Breast epithelium (tissue), 4 donors: ENCODE measurements around the gene CACNA1A. TPM values are rescaled to one million over a fixed set of nuclear protein-coding genes. Genes with fewer than 3 reads are reported as not detected.

Experiments
- DNase-seq, 2 donors: peaks; one replicate each; pipeline ENCODE4 v3.0.0-alpha.2; 2019; ENCODE audit warnings: low spot score in 2 of 2
- H3K27ac ChIP-seq, 2 donors: fragments of 200-600 bp; sonication (generic) in 1 of 2; one replicate each; pipeline ENCODE4 v1.5.1; 2016 to 2019; ENCODE audit warnings: mild to moderate bottlenecking in 1 of 2
- H3K27me3 ChIP-seq, 2 donors: fragments of 200-600 bp; sonication (generic) in 1 of 2; one replicate each; pipeline versions ENCODE4 v1.5.1 to v1.6.0; 2017 to 2019; ENCODE audit warnings: control low read depth in 1 of 2, mild to moderate bottlenecking in 1 of 2
- H3K36me3 ChIP-seq: fragments of 200-600 bp; one replicate; pipeline ENCODE4 v1.5.1; 2019
- H3K4me1 ChIP-seq, 2 donors: fragments of 200-600 bp; sonication (generic); one replicate each; pipeline ENCODE4 v1.5.1; 2016 to 2019; ENCODE audit warnings: control low read depth in 1 of 2
- H3K4me3 ChIP-seq, 3 donors: fragments of 200-600 bp; sonication (generic); 1 replicate in 2 of 3; 2 replicates in 1 of 3; pipeline ENCODE4 v1.5.1; 2016 to 2019; ENCODE audit warnings: mild to moderate bottlenecking in 3 of 3, moderate library complexity in 2 of 3
- H3K9me3 ChIP-seq, 2 donors: fragments of 200-600 bp; sonication (generic) in 1 of 2; one replicate each; pipeline ENCODE4 v1.5.1; 2016 to 2019; ENCODE audit warnings: control low read depth in 1 of 2
- POLR2A ChIP-seq: fragments of 450-650 bp; IDR thresholded peaks from one replicate; pipeline ENCODE4 v1.6.1; 2016; ENCODE audit warnings: antibody characterized with exemption, mild to moderate bottlenecking, moderate library complexity
- POLR2AphosphoS5 ChIP-seq, 3 donors: sonication (generic); formaldehyde crosslinking; IDR thresholded peaks; one replicate each; pipeline ENCODE4 v1.6.1; 2017; ENCODE audit warnings: antibody characterized with exemption in 3 of 3
- intact Hi-C: fragments of 100-400 bp; cut with DNase I; formaldehyde crosslinking; loops from one replicate; pipeline ENCODE4 v1.15.1; 2023; ENCODE audit warnings: low total_unique reads
- total RNA-seq, 3 donors: library from RNA; depleted of rRNA; stranded (reverse); fragments of >200 nt; gene quantifications; one replicate each; pipeline ENCODE4 v1.1.0, GENCODE V29; 2016
- TF ChIP-seq, protein P1 (sequence below), 3 donors: fragments of 450-650 bp; IDR thresholded peaks; one replicate each; pipeline ENCODE4 v1.5.1; 2016 to 2017; ENCODE audit warnings: antibody characterized with exemption in 3 of 3, mild to moderate bottlenecking in 3 of 3, moderate library complexity in 3 of 3

The CACNA1A gene
- total RNA-seq, 3 donors from 2014 or later, result 0.16 to 1.0 (median 0.33) TPM

- TF ChIP-seq POLR2A (no peak), POLR2AphosphoS5 (IDR thresholded peaks at IDR 0.05) (no peak)
- TF ChIP-seq, protein P1, sequence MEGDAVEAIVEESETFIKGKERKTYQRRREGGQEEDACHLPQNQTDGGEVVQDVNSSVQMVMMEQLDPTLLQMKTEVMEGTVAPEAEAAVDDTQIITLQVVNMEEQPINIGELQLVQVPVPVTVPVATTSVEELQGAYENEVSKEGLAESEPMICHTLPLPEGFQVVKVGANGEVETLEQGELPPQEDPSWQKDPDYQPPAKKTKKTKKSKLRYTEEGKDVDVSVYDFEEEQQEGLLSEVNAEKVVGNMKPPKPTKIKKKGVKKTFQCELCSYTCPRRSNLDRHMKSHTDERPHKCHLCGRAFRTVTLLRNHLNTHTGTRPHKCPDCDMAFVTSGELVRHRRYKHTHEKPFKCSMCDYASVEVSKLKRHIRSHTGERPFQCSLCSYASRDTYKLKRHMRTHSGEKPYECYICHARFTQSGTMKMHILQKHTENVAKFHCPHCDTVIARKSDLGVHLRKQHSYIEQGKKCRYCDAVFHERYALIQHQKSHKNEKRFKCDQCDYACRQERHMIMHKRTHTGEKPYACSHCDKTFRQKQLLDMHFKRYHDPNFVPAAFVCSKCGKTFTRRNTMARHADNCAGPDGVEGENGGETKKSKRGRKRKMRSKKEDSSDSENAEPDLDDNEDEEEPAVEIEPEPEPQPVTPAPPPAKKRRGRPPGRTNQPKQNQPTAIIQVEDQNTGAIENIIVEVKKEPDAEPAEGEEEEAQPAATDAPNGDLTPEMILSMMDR (IDR thresholded peaks at IDR 0.05), result no peak
- Histone ChIP-seq H3K4me3 (no peak overlapping the region), H3K27me3 (peaks cover 0 to 6% of the 10 kb centered on the region in 2 donors), H3K9me3 (peaks cover 0 to 4% of the 10 kb centered on the region in 2 donors), H3K4me1 (no peaks in the 10 kb centered on the region), H3K27ac (no peak overlapping the region), H3K36me3 (no peaks in the 10 kb centered on the region)
- intact Hi-C loops, result no loop called here
- DNase-seq, result no peak
These were observed 102.0 kb downstream of the CACNA1A start for GRCh38 chr19:13404236-13404635.

- Histone ChIP-seq H3K4me3 (no peak overlapping the region), H3K9me3 (peaks cover 0 to 4% of the 10 kb centered on the region in 2 donors), H3K4me1 (no peaks in the 10 kb centered on the region), H3K27me3 (peaks cover 0 to 11% of the 10 kb centered on the region in 2 donors), H3K27ac (no peak overlapping the region), H3K36me3 (no peaks in the 10 kb centered on the region)
- TF ChIP-seq, protein P1 (IDR thresholded peaks at IDR 0.05), result no peak
- TF ChIP-seq POLR2AphosphoS5 (IDR thresholded peaks at IDR 0.05) (no peak), POLR2A (no peak)
- no peak for DNase-seq
- intact Hi-C loops, result no loop called here
These were observed 104.9 kb downstream of the CACNA1A start for GRCh38 chr19:13401388-13401787.

DNA sequence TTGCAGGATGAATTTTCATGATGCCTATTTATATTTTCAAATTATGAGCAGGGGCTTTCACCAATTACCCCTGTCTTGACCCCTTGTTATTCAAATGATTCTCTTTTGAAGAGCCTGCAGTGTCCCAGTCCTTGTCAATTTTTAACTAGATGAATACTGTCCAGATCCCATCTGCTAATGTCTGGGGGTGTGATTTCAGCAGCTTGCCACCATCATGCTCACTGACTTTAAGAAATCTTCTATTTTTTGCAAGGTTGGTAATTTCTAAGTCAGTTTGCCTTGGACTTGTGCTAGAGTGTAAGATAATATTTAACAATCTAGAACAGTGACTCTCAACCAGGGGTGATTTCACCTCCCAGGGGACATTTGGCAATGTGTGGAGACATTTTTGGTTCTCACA lies 106.0 kb downstream of the CACNA1A start:
- DNase-seq, result no peak
- TF ChIP-seq, protein P1 (IDR thresholded peaks at IDR 0.05), result no peak
- no peak for TF ChIP-seq POLR2AphosphoS5 (IDR thresholded peaks at IDR 0.05)
- no peak for TF ChIP-seq POLR2A
- peaks cover 0 to 4% of the 10 kb centered on the region in 2 donors for H3K9me3 ChIP-seq
- no peak overlapping the region for H3K4me3 ChIP-seq
- intact Hi-C loops, result no loop called here
- H3K36me3 ChIP-seq, result no peaks in the 10 kb centered on the region
- H3K27ac ChIP-seq, result no peak overlapping the region
- no peaks in the 10 kb centered on the region for H3K4me1 ChIP-seq
- H3K27me3 ChIP-seq, result peaks cover 0 to 5% of the 10 kb centered on the region in 2 donors

DNA sequence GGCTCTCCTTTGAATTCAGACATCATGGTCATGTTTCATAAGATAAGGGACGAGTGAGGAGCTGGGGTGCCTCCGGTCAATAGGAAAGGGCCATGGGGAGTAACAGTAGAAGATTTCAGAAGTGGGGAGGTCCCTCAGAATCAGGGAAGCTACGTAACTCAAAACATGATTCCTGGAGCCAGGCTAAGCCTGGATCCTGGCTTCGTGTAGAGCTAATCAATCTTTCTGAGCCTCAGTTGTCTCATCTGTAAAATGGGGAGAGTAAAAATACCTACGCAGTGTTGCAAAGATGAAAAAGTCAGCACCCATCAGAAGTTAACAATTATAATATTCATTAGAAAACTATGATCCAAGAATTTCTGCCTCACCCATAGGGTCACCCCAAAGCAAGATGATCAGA lies 106.5 kb downstream of the CACNA1A start:
- H3K4me3 ChIP-seq, result no peak overlapping the region
- no peak overlapping the region for H3K27ac ChIP-seq
- no peak for DNase-seq
- TF ChIP-seq POLR2AphosphoS5 (IDR thresholded peaks at IDR 0.05) (no peak), POLR2A (no peak)
- TF ChIP-seq, protein P1 (IDR thresholded peaks at IDR 0.05), result no peak
- H3K4me1 ChIP-seq, result no peaks in the 10 kb centered on the region
- H3K27me3 ChIP-seq, result peaks cover 0 to 5% of the 10 kb centered on the region in 2 donors
- peaks cover 0 to 4% of the 10 kb centered on the region in 2 donors for H3K9me3 ChIP-seq
- intact Hi-C loops, result no loop called here
- H3K36me3 ChIP-seq, result no peaks in the 10 kb centered on the region

- peaks cover 0 to 8% of the 10 kb centered on the region in 2 donors for H3K27me3 ChIP-seq
- H3K9me3 ChIP-seq, result peaks cover 0 to 4% of the 10 kb centered on the region in 2 donors
- intact Hi-C loops, result no loop called here
- no peak overlapping the region for H3K27ac ChIP-seq
- no peaks in the 10 kb centered on the region for H3K4me1 ChIP-seq
- H3K4me3 ChIP-seq, result no peak overlapping the region
- H3K36me3 ChIP-seq, result no peaks in the 10 kb centered on the region
- no peak for DNase-seq
- TF ChIP-seq, protein P1 (IDR thresholded peaks at IDR 0.05), result no peak
- TF ChIP-seq POLR2AphosphoS5 (IDR thresholded peaks at IDR 0.05) (no peak), POLR2A (no peak)
These were observed 107.2 kb downstream of the CACNA1A start for GRCh38 chr19:13398780-13399726.
